ENCODE measurements around the gene PGLYRP4.

GRCh38 chr1:153353226-153353947 is 4.7 kb upstream of the PGLYRP4 start:
- TF ChIP-seq CTCF (IDR thresholded peaks at IDR 0.05) (no peak), EP300 (IDR thresholded peaks at IDR 0.05) (no peak), POLR2A (IDR thresholded peaks at IDR 0.05) (no peak)

All from ovary (tissue), 3 donors.